ENCODE data around the gene CA10.

GRCh38 chr17:52154466-52154865, 4.0 kb downstream of the CA10 start:
- TF ChIP-seq GATAD2B (IDR thresholded peaks at IDR 0.05; ENCODE audit: borderline replicate concordance) (no peak), POLR2AphosphoS5 (IDR thresholded peaks at IDR 0.05; ENCODE audit: control insufficient read depth, insufficient read depth, low read depth, low read length) (no peak), STAT6 (CRISPR knock-in tag; IDR thresholded peaks at IDR 0.05) (no peak), NR2F6 (CRISPR knock-in tag; IDR thresholded peaks at IDR 0.05) (no peak)

Measured in K562 (cell line).